ENCODE data around the gene SCGB1D1.

SCGB1D1 gene

GRCh38 chr11:62221498-62221897 lies 31.5 kb downstream of the SCGB1D1 start:
- Histone ChIP-seq H3K27ac (no peak overlapping the region), H3K27me3 (ENCODE audit: insufficient read depth, low read depth, severe bottlenecking) (no peaks in the 10 kb centered on the region), H3K4me3 (ENCODE audit: low read depth, low read length) (no peak overlapping the region), H3K36me3 (no peaks in the 10 kb centered on the region), H3K9me3 (ENCODE audit: severe bottlenecking) (peaks cover 22% of the 10 kb centered on the region)
- no peak for TF ChIP-seq CTCF (IDR thresholded peaks at IDR 0.05; ENCODE audit: low read depth, low read length)
- no peak for DNase-seq

GRCh38 chr11:62223095-62223494 lies 33.1 kb downstream of the SCGB1D1 start:
- H3K9me3 ChIP-seq (ENCODE audit: severe bottlenecking), result peaks cover 22% of the 10 kb centered on the region
- TF ChIP-seq CTCF (IDR thresholded peaks at IDR 0.05; ENCODE audit: low read depth, low read length), result no peak
- no peak overlapping the region for H3K27ac ChIP-seq
- H3K36me3 ChIP-seq, result no peaks in the 10 kb centered on the region
- DNase-seq, result no peak
- no peak overlapping the region for H3K4me3 ChIP-seq (ENCODE audit: low read depth, low read length)
- no peaks in the 10 kb centered on the region for H3K27me3 ChIP-seq (ENCODE audit: insufficient read depth, low read depth, severe bottlenecking)

- no peaks in the 10 kb centered on the region for H3K9me3 ChIP-seq (ENCODE audit: severe bottlenecking)
- no peak for DNase-seq
- no peaks in the 10 kb centered on the region for H3K36me3 ChIP-seq
- H3K27me3 ChIP-seq (ENCODE audit: insufficient read depth, low read depth, severe bottlenecking), result no peaks in the 10 kb centered on the region
- H3K27ac ChIP-seq, result no peak overlapping the region
- H3K4me3 ChIP-seq (ENCODE audit: low read depth, low read length), result no peak overlapping the region
- no peak for TF ChIP-seq CTCF (IDR thresholded peaks at IDR 0.05; ENCODE audit: low read depth, low read length)
Observed at GRCh38 chr11:62233730-62234129, 43.7 kb downstream of the SCGB1D1 start.

- Histone ChIP-seq H3K36me3 (no peaks in the 10 kb centered on the region), H3K9me3 (ENCODE audit: severe bottlenecking) (no peaks in the 10 kb centered on the region), H3K27me3 (ENCODE audit: insufficient read depth, low read depth, severe bottlenecking) (no peaks in the 10 kb centered on the region), H3K27ac (no peak overlapping the region), H3K4me3 (ENCODE audit: low read depth, low read length) (no peak overlapping the region)
- TF ChIP-seq CTCF (IDR thresholded peaks at IDR 0.05; ENCODE audit: low read depth, low read length), result no peak
- DNase-seq, result no peak
Observed at GRCh38 chr11:62236187-62236586, 46.2 kb downstream of the SCGB1D1 start.

- Histone ChIP-seq H3K9me3 (ENCODE audit: severe bottlenecking) (no peaks in the 10 kb centered on the region), H3K27ac (no peak overlapping the region), H3K4me3 (ENCODE audit: low read depth, low read length) (no peak overlapping the region), H3K27me3 (ENCODE audit: insufficient read depth, low read depth, severe bottlenecking) (no peaks in the 10 kb centered on the region), H3K36me3 (no peaks in the 10 kb centered on the region)
- TF ChIP-seq CTCF (IDR thresholded peaks at IDR 0.05; ENCODE audit: low read depth, low read length), result no peak
- no peak for DNase-seq
Observed at GRCh38 chr11:62237499-62237898, 47.5 kb downstream of the SCGB1D1 start.

GRCh38 chr11:62238151-62238550 lies 48.1 kb downstream of the SCGB1D1 start:
- Histone ChIP-seq H3K27ac (no peak overlapping the region), H3K36me3 (no peaks in the 10 kb centered on the region), H3K4me3 (ENCODE audit: low read depth, low read length) (no peak overlapping the region), H3K9me3 (ENCODE audit: severe bottlenecking) (no peaks in the 10 kb centered on the region), H3K27me3 (ENCODE audit: insufficient read depth, low read depth, severe bottlenecking) (no peaks in the 10 kb centered on the region)
- DNase-seq, result no peak
- TF ChIP-seq CTCF (IDR thresholded peaks at IDR 0.05; ENCODE audit: low read depth, low read length), result no peak

Measured in WERI-Rb-1 (cell line).